SIG-M5 treated with dmso at 0.1 percent for 504 hours (cell line): Measurements from ENCODE around the gene SLC36A4.
"Not testable (repeated sequence)": the region's sequence is repeated elsewhere in the genome, so short reads cannot be mapped to it uniquely, and the experiment has no call there.

ENCODE experiments used
- DNase-seq: peaks from one replicate; lab custom pipeline; 2025; ENCODE audit not compliant: unreplicated experiment; lab: John Stamatoyannopoulos, UW

The SLC36A4 gene

GRCh38 chr11:93197380-93198214, at the start of gene SLC36A4:
Gene SLC36A4, minus strand, starts transcription at chr11:93197991. Its CDS starts 159 bp downstream, at chr11:93197832.
- DNase-seq: peak; percentile 90

DNA sequence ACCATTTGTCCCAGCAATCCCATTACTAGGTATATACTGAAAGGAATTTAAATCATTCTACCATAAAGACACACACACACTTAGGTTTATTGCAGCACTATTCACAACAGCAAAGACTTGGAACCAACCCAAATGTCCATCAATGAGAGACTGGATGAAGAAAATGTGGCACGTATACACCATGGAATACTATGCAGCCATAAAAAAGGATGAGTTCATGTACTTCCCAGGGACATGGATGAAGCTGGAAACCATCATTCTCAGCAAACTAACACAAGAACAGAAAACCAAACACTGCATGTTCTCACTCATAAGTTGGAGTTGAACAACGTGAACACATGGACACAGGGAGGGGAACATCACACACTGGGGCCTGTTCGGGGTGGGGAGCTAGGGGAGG, 49.0 kb upstream of the SLC36A4 start:
- not testable (repeated sequence) for DNase-seq

GRCh38 chr11:93244018-93244417, 46.2 kb upstream of the SLC36A4 start:
- DNase-seq: no peak

GRCh38 chr11:93239966-93240365, 42.2 kb upstream of the SLC36A4 start:
- DNase-seq: no peak

GRCh38 chr11:93238956-93239355, 41.2 kb upstream of the SLC36A4 start:
- no peak for DNase-seq

DNA sequence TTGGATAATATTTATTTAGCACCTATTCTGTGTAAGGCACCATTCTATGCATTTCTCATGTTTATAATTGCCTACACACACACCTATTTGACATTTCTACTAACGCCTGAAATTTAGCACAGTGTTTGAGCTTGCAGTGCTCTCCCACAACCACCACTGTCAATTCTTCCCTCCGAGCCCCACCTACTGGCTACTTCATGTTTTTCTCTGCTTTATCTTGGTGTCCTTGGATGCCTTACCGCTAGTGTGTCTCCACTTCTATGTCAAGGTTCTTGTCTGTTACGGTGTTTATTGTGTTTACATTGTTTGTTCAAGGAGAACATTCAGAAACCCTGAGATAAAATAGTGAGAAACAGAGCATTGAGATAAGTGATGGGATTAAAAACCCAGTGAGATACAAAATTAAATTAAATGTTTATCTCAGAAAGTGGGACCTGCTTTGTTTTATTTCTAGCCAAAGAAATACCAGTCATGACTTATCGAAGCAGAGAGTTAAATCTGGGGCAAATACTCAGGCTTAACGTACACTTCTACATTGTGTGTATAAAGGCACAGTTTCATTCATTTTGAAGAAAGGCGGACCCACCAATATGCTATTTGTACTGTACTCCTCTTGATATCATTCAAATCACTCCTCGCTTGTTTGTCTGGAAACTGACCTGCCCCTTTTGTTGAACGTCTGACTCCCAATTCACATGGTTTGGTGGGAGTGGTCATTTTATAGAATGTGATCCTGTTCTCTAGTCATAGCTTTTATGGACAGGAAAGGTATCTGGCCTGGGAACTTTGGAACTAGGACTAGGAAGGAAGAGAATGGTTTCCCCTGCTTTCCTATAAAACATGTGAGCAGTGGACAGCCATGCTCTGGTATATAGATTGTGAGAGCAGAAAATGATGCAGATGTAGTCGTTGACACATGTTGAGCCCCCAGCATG, 39.2 kb upstream of the SLC36A4 start:
- DNase-seq: peak; percentile 57

DNA sequence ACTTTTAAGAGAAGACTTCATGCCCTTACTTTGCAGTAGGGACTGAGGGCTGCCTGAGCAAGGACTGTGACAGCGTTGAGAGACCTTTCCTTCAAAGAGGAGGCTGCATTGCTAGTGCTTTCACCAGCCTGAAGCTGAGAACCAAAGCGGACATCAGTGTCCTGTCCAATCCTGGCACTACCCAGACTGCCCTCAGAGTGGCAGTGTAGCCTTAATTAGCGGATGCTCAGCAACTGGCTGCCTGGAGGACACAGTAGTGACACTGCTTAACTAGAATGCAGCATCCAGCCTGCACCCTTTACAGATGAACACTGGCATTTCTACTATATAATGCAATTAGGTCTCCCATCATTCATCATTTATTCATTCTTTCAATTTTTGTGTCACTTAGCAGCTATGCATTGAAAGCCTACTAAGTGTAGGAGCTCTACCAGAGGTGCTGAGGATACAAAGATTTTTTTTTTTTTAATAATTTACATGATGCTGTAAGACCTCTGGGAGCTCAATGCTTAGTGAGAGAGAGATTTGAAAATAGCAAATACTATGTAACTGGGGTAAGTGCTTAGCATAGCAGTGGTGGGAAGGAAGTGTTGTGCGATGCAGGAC, 36.9 kb upstream of the SLC36A4 start:
- peak; percentile 58 for DNase-seq

GRCh38 chr11:93229876-93230275, 32.1 kb upstream of the SLC36A4 start:
- DNase-seq: no peak

DNA sequence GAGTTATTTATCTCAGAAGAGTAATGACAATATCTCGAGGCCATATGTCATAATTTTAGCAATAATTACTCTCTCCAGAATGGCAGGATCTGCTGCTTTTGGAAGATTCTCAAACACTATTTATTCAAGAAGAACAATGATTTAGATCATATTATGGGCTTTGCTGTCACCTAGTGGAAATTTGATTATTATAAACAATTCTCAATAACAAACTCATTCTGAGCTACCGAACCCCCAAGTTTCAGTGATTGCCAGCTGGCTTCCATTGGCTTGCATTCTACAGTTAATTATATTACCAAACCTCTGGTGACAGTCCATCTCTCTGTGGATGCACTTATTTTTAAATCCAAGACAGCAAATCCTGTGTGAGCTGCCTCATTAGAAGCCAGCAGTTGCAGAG, 27.9 kb upstream of the SLC36A4 start:
- peak; percentile 20 for DNase-seq

DNA sequence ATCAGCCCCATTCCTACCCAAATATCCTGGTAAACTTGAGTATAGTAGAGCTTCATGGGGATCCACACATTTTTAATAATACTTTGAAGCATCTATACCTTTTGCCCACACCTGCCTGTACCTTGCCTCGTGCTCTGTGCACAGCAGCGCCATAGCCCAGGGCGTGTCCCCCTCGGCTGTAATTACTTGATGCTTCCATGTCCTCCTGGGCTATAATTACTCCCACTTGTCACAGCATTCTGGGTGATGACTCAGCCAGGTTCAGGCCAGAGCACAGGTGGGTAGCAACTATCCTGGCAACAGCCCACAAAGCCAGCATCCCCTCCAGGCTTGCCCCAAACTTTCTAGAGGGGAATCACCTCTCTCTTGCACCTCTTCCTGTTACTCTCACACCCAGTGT, 23.7 kb upstream of the SLC36A4 start:
- DNase-seq: no peak

GRCh38 chr11:93220078-93220477, 22.3 kb upstream of the SLC36A4 start:
- no peak for DNase-seq

DNA sequence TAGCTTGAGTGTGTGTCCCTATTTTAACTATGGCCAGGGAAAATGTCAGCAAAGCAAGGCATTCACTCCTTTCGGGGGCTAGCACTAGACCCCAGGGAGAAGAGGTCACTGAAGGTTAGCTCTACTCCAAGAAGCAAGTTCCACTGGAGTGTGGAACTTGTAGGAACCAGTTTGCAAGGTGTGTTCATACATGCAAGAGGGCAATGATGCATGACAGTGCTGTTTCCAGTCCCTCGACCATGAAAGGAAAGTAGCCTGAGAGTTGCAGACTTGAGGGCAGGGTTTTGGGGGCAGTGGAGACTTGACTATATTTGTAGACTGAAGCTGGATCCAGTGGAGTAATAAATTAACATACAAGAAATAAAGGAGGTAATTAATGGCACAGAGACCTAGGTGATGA, 21.6 kb upstream of the SLC36A4 start:
- no peak for DNase-seq

DNA sequence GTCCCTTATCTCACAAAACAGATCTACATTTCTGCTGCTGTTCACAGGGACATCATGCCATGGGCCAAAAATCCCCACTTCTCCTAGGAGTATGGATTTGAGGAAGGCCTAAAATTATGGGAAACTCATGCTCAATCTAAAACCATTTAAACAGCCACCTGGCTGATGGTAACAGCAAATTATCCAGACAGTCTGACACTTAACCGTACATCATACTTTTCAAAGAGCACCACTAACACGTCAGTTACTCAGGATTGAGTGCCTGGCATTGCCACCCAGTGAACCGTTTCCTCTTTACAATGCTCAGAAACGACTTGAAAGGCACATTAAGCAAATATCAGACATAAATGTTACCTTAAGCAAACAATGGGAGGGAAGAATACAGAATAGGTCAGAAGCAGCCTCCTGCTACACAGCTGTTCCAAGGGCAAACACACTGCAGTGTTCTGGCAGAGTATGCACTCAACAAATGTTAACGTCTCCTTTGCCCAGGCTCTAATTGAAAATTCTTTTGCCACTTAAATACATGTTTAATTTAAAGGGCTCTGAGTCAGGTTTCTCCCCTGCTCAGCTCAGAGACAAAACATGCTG, 18.8 kb upstream of the SLC36A4 start:
- no peak for DNase-seq

- no peak for DNase-seq
Observed at GRCh38 chr11:93213622-93214021, 15.8 kb upstream of the SLC36A4 start.

DNA sequence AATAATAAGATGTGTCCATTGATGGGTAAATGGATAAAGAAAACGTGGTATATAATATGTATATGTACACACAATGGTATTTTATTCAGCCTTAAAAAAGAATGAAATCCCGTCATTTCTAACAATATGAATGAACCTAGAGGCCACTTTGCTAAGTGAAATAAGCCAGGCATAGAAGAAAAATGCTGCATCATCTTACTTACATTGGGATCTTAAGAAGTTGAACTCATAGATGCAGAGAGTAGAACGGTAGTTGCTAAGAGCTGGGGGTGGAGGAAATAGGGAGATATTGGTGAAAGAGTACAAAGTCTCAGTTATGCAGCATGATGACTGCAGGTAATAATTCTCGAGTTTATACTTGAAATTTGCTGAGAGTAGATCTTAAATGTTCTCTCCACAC, 14.3 kb upstream of the SLC36A4 start:
- no peak for DNase-seq

DNA sequence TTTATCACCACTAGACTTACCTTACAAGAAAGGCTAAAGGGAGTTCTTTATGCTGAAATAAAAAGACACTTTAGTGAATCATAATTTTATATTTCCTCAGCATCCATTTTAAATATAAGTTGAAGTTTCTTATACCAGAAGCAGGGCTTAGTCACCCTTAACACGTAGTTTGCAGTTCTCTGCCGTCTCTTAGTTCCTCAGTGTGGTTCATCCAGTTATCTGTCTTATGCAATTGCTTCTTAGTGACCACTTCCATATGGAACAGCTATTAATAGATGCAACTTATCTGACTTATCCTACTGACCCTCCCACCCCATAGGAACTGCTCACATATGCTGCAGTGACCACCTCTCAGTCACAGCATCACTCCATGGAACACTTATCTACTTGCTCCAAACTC, 11.7 kb upstream of the SLC36A4 start:
- DNase-seq: no peak

- no peak for DNase-seq
Observed at GRCh38 chr11:93208663-93209270, 11.0 kb upstream of the SLC36A4 start.

DNA sequence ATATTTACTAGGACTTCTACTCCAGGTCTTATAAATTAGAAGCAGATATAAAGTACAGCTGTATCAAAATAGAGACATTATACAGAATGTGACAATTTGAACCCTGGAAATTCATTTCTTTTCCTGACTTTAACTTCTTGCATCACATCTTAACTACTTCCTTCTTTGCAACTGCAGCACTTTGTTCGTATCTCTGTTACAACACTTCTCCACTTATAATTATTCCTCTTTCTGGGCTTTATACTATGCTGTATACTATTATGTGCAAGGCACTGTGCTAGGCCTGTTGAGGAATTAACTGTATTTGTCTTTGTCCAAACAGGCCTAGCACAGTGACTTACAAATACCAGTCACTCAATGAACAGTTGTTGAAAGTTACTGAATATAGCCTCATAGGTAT, 1.8 kb upstream of the SLC36A4 start:
- peak; percentile 86 for DNase-seq

DNA sequence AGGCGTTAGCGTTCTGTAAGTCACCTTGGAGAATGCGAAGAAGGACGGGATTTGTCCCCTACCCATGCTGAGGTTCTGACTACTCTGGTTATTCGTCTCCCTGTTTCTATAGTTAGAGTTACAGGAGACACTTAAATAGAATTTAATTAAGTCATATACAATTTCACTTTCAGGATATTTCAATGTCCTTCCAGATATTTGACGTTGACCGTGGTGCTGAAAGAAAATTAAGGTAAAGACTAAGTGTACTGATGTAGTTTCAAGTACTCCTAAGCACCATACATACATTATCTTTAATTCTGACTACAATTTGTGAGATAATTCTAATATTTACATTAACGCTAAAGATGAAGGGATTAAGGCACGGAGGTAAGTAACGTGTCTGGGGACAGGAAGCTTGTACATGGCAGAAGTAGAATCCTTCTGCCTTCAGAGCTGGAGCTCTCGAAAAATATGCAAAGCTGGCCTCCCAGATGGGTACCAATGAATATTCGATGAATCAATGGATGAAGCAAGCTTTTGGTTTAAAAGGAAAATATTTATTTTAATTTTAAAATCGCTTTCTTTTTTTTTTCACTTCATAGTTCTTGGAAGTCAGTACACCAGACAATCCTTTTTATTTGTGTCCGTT, 539 bp upstream of the SLC36A4 start:
- no peak for DNase-seq

- peak; percentile 30 for DNase-seq
Observed at GRCh38 chr11:93196816-93197379, 893 bp downstream of the SLC36A4 start.
